ENCODE results near the gene NCBP3. TPM values are rescaled to one million over a fixed set of nuclear protein-coding genes. Genes with fewer than 3 reads are reported as not detected.
A peak's percentile ranks its signal among the peaks of the same experiment; 100 is the strongest.

The NCBP3 gene
- total RNA-seq, 1 experiment from 2014 or later = 28.1 TPM

GRCh38 chr17:3827124-3827773 is 18.8 kb downstream of the NCBP3 start:
- Histone ChIP-seq H3K4me1 (ENCODE audit: control insufficient read depth, insufficient read depth, low read length) (no peaks in the 10 kb centered on the region), H3K4me3 (ENCODE audit: low read depth in 2 of 2, low read length in 2 of 2) (no peak overlapping the region), H3K27ac (ENCODE audit: low read length) (no peak overlapping the region), H3K9me3 (ENCODE audit: control insufficient read depth, insufficient read depth, low read depth, low read length) (no peaks in the 10 kb centered on the region), H3K36me3 (ENCODE audit: control insufficient read depth, insufficient read depth, low read length) (peaks cover 12% of the 10 kb centered on the region), H3K27me3 (ENCODE audit: control insufficient read depth, insufficient read depth, low read length) (no peaks in the 10 kb centered on the region)
- ChIA-PET POLR2A (no interaction called here), CTCF (interaction anchor here (0.7 to 0.8 kb wide), 3 partner anchors 24 to 160 kb away, joined by 4 to 8 read pairs (median 5); no protein-coding TSS in a partner anchor)
- in situ Hi-C loops (cut with HindIII; ENCODE audit: low pct_unique_long_range_greater_than_20kb, low sequenced_read_pairs) = no loop called here
- BruUV-seq (replicated peaks) = no TSS peak
- DNase-seq (ENCODE audit: low read depth, low spot score) = peak; percentile 43
- intact Hi-C loops (cut with micrococcal nuclease; ENCODE audit: unreplicated experiment) = loop anchor here (5.0 kb wide), 1 partner anchor 95 kb away; no protein-coding TSS in a partner anchor
- TF ChIP-seq TCF7L2 (IDR thresholded peaks at IDR 0.05; ENCODE audit: low read depth, low read length) (no peak), POLR2AphosphoS5 (IDR thresholded peaks at IDR 0.05; ENCODE audit: low read depth, low read length) (no peak), REST (IDR thresholded peaks at IDR 0.05; ENCODE audit: insufficient read depth in 1 of 2, low read depth in 2 of 2, low read length in 1 of 2) (no peak), SIN3A (IDR thresholded peaks at IDR 0.05; ENCODE audit: borderline replicate concordance, insufficient read depth, low read depth, low read length) (no peak), CTCF (IDR thresholded peaks at IDR 0.05) (peak; percentile 76)
- ATAC-seq = no peak

- BruUV-seq (replicated peaks) = no TSS peak
Measured at GRCh38 chr17:3826191-3826590, 19.9 kb downstream of the NCBP3 start.

More at GRCh38 chr17:3826191-3826590, 19.9 kb downstream of the NCBP3 start:
- DNase-seq (ENCODE audit: low read depth, low spot score) = no peak
- in situ Hi-C loops (cut with HindIII; ENCODE audit: low pct_unique_long_range_greater_than_20kb, low sequenced_read_pairs) = no loop called here
- no peak overlapping the region for H3K27ac ChIP-seq (ENCODE audit: low read length)
- H3K27me3 ChIP-seq (ENCODE audit: control insufficient read depth, insufficient read depth, low read length) = no peaks in the 10 kb centered on the region
- H3K4me3 ChIP-seq (ENCODE audit: low read depth in 2 of 2, low read length in 2 of 2) = no peak overlapping the region
- H3K9me3 ChIP-seq (ENCODE audit: control insufficient read depth, insufficient read depth, low read depth, low read length) = no peaks in the 10 kb centered on the region
- peaks cover 19% of the 10 kb centered on the region for H3K36me3 ChIP-seq (ENCODE audit: control insufficient read depth, insufficient read depth, low read length)
- no peak for TF ChIP-seq CTCF (IDR thresholded peaks at IDR 0.05)
- no peak for TF ChIP-seq SIN3A (IDR thresholded peaks at IDR 0.05; ENCODE audit: borderline replicate concordance, insufficient read depth, low read depth, low read length)
- no peak for TF ChIP-seq POLR2AphosphoS5 (IDR thresholded peaks at IDR 0.05; ENCODE audit: low read depth, low read length)
- TF ChIP-seq REST (IDR thresholded peaks at IDR 0.05; ENCODE audit: insufficient read depth in 1 of 2, low read depth in 2 of 2, low read length in 1 of 2) = no peak
- no peak for TF ChIP-seq TCF7L2 (IDR thresholded peaks at IDR 0.05; ENCODE audit: low read depth, low read length)
- intact Hi-C loops (cut with micrococcal nuclease; ENCODE audit: unreplicated experiment) = loop anchor here (5.0 kb wide), 1 partner anchor 94 kb away; no protein-coding TSS in a partner anchor
- POLR2A ChIA-PET = no interaction called here
- CTCF ChIA-PET = interaction anchor here (0.8 kb wide), 1 partner anchor 23 kb away, joined by 8 read pairs; no protein-coding TSS in a partner anchor
- H3K4me1 ChIP-seq (ENCODE audit: control insufficient read depth, insufficient read depth, low read length) = no peaks in the 10 kb centered on the region
- ATAC-seq = no peak

Measured in Panc1 (cell line).